HL-60 (cell line): Measurements from ENCODE around the gene EIF3C.
"Not testable (repeated sequence)": the region's sequence is repeated elsewhere in the genome, so short reads cannot be mapped to it uniquely, and the experiment has no call there.

Source experiments
- POLR2AphosphoS5 ChIP-seq: IDR thresholded peaks from 2 replicates; pipeline ENCODE4 v1.6.1; 2012; ENCODE audit warnings: low read depth
- TF ChIP-seq, protein P1 (sequence below): IDR thresholded peaks from one replicate; pipeline ENCODE4 v1.5.1; 2011; ENCODE audit warnings: low read length, control low read depth, inconsistent platforms; ENCODE audit not compliant: insufficient read depth
- TF ChIP-seq, protein P2 (sequence below): IDR thresholded peaks from 2 replicates; pipeline ENCODE4 v1.6.1; 2012; ENCODE audit warnings: low read depth; ENCODE audit not compliant: insufficient replicate concordance

DNA sequence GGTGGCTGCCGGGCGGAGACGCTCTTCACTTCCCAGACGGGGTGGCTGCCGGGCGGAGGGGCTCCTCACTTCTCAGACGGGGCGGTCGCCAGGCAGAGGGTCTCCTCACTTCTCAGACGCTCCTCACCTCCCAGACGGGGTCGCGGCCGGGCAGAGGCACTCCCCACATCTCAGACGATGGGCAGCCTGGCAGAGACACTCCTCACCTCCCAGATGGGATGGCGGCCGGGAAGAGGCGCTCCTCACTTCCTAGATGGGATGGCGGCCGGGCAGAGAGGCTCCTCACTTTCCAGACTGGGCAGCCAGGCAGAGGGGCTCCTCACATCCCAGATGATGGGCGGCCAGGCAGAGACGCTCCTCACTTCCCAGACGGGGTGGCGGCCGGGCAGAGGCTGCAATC is 45.0 kb upstream of the EIF3C start:
- TF ChIP-seq, protein P1, sequence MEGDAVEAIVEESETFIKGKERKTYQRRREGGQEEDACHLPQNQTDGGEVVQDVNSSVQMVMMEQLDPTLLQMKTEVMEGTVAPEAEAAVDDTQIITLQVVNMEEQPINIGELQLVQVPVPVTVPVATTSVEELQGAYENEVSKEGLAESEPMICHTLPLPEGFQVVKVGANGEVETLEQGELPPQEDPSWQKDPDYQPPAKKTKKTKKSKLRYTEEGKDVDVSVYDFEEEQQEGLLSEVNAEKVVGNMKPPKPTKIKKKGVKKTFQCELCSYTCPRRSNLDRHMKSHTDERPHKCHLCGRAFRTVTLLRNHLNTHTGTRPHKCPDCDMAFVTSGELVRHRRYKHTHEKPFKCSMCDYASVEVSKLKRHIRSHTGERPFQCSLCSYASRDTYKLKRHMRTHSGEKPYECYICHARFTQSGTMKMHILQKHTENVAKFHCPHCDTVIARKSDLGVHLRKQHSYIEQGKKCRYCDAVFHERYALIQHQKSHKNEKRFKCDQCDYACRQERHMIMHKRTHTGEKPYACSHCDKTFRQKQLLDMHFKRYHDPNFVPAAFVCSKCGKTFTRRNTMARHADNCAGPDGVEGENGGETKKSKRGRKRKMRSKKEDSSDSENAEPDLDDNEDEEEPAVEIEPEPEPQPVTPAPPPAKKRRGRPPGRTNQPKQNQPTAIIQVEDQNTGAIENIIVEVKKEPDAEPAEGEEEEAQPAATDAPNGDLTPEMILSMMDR = not testable (repeated sequence)
- TF ChIP-seq, protein P2, sequence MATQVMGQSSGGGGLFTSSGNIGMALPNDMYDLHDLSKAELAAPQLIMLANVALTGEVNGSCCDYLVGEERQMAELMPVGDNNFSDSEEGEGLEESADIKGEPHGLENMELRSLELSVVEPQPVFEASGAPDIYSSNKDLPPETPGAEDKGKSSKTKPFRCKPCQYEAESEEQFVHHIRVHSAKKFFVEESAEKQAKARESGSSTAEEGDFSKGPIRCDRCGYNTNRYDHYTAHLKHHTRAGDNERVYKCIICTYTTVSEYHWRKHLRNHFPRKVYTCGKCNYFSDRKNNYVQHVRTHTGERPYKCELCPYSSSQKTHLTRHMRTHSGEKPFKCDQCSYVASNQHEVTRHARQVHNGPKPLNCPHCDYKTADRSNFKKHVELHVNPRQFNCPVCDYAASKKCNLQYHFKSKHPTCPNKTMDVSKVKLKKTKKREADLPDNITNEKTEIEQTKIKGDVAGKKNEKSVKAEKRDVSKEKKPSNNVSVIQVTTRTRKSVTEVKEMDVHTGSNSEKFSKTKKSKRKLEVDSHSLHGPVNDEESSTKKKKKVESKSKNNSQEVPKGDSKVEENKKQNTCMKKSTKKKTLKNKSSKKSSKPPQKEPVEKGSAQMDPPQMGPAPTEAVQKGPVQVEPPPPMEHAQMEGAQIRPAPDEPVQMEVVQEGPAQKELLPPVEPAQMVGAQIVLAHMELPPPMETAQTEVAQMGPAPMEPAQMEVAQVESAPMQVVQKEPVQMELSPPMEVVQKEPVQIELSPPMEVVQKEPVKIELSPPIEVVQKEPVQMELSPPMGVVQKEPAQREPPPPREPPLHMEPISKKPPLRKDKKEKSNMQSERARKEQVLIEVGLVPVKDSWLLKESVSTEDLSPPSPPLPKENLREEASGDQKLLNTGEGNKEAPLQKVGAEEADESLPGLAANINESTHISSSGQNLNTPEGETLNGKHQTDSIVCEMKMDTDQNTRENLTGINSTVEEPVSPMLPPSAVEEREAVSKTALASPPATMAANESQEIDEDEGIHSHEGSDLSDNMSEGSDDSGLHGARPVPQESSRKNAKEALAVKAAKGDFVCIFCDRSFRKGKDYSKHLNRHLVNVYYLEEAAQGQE = not testable (repeated sequence)
- not testable (repeated sequence) for TF ChIP-seq POLR2AphosphoS5
